Vagina (tissue), 2 donors: ENCODE measurements around the gene ZNF605.

ENCODE experiments used
- POLR2A ChIP-seq, 2 donors: fragments of 450-650 bp; IDR thresholded peaks; one replicate each; pipeline ENCODE4 v1.6.1; 2017; ENCODE audit warnings: antibody characterized with exemption in 2 of 2, mild to moderate bottlenecking in 2 of 2, moderate library complexity in 2 of 2
- POLR2AphosphoS5 ChIP-seq, 2 donors: sonication (generic); formaldehyde crosslinking; IDR thresholded peaks; one replicate each; pipeline ENCODE4 v1.9.0; 2017; ENCODE audit warnings: antibody characterized with exemption in 2 of 2, mild to moderate bottlenecking in 2 of 2, low read depth in 1 of 2; ENCODE audit not compliant: insufficient read depth in 1 of 2
- TF ChIP-seq, protein P1 (sequence below), 3 experiments: fragments of 450-650 bp in 2 of 3; fragments of 200-600 bp in 1 of 3; sonication (generic) in 1 of 3; IDR thresholded peaks; one replicate each; pipeline ENCODE4 v1.5.1; 2017 to 2019; ENCODE audit warnings: antibody characterized with exemption in 3 of 3, mild to moderate bottlenecking in 2 of 3, moderate library complexity in 2 of 3

DNA sequence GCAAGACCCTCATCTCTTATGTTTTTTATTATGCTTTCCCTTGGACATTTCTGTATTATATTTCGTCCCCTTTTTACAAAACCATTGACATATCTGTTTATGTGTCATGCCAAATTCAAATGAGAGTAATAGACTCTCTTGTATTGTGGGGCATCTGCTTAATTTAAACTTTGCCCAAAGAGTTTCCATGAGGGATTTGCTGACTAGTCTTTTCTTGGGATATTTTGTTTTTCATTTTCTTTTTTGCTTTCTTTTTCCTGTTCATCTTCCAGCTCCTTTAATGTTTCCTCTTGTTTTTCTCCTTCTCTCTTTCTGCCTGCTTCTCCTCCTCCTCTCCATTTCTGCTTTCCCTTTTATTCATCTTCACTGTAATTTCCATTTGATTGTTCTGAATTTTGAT lies 16.3 kb upstream of the ZNF605 start:
- TF ChIP-seq POLR2A (IDR thresholded peaks at IDR 0.05) (no peak), POLR2AphosphoS5 (IDR thresholded peaks at IDR 0.05; ENCODE audit: insufficient read depth in 1 of 2, low read depth in 1 of 2) (no peak)
- TF ChIP-seq, protein P1, sequence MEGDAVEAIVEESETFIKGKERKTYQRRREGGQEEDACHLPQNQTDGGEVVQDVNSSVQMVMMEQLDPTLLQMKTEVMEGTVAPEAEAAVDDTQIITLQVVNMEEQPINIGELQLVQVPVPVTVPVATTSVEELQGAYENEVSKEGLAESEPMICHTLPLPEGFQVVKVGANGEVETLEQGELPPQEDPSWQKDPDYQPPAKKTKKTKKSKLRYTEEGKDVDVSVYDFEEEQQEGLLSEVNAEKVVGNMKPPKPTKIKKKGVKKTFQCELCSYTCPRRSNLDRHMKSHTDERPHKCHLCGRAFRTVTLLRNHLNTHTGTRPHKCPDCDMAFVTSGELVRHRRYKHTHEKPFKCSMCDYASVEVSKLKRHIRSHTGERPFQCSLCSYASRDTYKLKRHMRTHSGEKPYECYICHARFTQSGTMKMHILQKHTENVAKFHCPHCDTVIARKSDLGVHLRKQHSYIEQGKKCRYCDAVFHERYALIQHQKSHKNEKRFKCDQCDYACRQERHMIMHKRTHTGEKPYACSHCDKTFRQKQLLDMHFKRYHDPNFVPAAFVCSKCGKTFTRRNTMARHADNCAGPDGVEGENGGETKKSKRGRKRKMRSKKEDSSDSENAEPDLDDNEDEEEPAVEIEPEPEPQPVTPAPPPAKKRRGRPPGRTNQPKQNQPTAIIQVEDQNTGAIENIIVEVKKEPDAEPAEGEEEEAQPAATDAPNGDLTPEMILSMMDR (IDR thresholded peaks at IDR 0.05), result no peak
